NOMO-1 (cell line): ENCODE measurements around the gene KRTAP10-12.
"Not testable (repeated sequence)": the region's sequence is repeated elsewhere in the genome, so short reads cannot be mapped to it uniquely, and the experiment has no call there.

ENCODE experiments used
- DNase-seq, 2 experiments: peaks; one replicate each; lab custom pipeline; 2025; ENCODE audit not compliant: unreplicated experiment in 2 of 2; lab: John Stamatoyannopoulos, UW

Gene KRTAP10-12

GRCh38 chr21:44667612-44668011 is 29.4 kb upstream of the KRTAP10-12 start:
- DNase-seq, result no peak

- DNase-seq, result no peak
Measured at GRCh38 chr21:44670642-44671432, 26.1 kb upstream of the KRTAP10-12 start.

GRCh38 chr21:44671911-44672310 is 25.1 kb upstream of the KRTAP10-12 start:
- no peak for DNase-seq

GRCh38 chr21:44677881-44678280 is 19.1 kb upstream of the KRTAP10-12 start:
- DNase-seq, result no peak

- DNase-seq, result no peak
Measured at GRCh38 chr21:44681152-44681551, 15.8 kb upstream of the KRTAP10-12 start.

GRCh38 chr21:44681861-44682579 is 15.0 kb upstream of the KRTAP10-12 start, which contains the start of gene KRTAP12-1:
KRTAP12-1 (minus strand) TSS chr21:44682163; CDS start chr21:44682123, 40 bp downstream.
- DNase-seq, result no peak

GRCh38 chr21:44682580-44683151 is 14.3 kb upstream of the KRTAP10-12 start:
- DNase-seq, result no peak

- no peak for DNase-seq
Measured at GRCh38 chr21:44684077-44684476, 12.9 kb upstream of the KRTAP10-12 start.

- no peak for DNase-seq
Measured at GRCh38 chr21:44684483-44684882, 12.5 kb upstream of the KRTAP10-12 start.

- DNase-seq, result not testable (repeated sequence)
Measured at GRCh38 chr21:44685050-44685449, 11.9 kb upstream of the KRTAP10-12 start.

GRCh38 chr21:44686000-44686781 is 10.8 kb upstream of the KRTAP10-12 start:
- no peak for DNase-seq

- DNase-seq, result no peak
Measured at GRCh38 chr21:44686843-44687561, 10.0 kb upstream of the KRTAP10-12 start.

- no peak for DNase-seq
Measured at GRCh38 chr21:44687671-44688070, 9.3 kb upstream of the KRTAP10-12 start.

- DNase-seq, result not testable (repeated sequence)
Measured at GRCh38 chr21:44689740-44690139, 7.2 kb upstream of the KRTAP10-12 start.

- DNase-seq, result no peak
Measured at GRCh38 chr21:44691686-44692085, 5.3 kb upstream of the KRTAP10-12 start.

- DNase-seq, result no peak
Measured at GRCh38 chr21:44692798-44693512, 4.0 kb upstream of the KRTAP10-12 start.

- DNase-seq, result no peak
Measured at GRCh38 chr21:44694776-44695175, 2.2 kb upstream of the KRTAP10-12 start.

- DNase-seq, result no peak
Measured at GRCh38 chr21:44695184-44695583, 1.8 kb upstream of the KRTAP10-12 start.

- no peak for DNase-seq
Measured at GRCh38 chr21:44695641-44696040, 1.3 kb upstream of the KRTAP10-12 start.

- DNase-seq, result no peak
Measured at GRCh38 chr21:44696572-44696971, 400 bp upstream of the KRTAP10-12 start.
